Muscle layer of colon (tissue), 2 donors: ENCODE results near the gene HPCAL1.

ENCODE experiments used
- H3K27ac ChIP-seq: one replicate; pipeline ENCODE4 v1.7.0; 2013; ENCODE audit warnings: low read depth, mild to moderate bottlenecking, low read length, moderate library complexity
- H3K27me3 ChIP-seq, 2 donors: one replicate each; pipeline ENCODE4 v1.7.0; 2013; ENCODE audit warnings: low read length in 2 of 2, mild to moderate bottlenecking in 2 of 2; ENCODE audit not compliant: insufficient read depth in 2 of 2, control insufficient read depth in 1 of 2
- H3K36me3 ChIP-seq: one replicate; pipeline ENCODE4 v1.7.0; 2013; ENCODE audit warnings: mild to moderate bottlenecking, low read length; ENCODE audit not compliant: insufficient read depth
- H3K4me1 ChIP-seq: one replicate; pipeline ENCODE4 v1.7.0; 2013; ENCODE audit warnings: mild to moderate bottlenecking, low read length; ENCODE audit not compliant: insufficient read depth
- H3K4me3 ChIP-seq, 2 donors: one replicate each; pipeline ENCODE4 v1.7.0; 2013; ENCODE audit warnings: low read length in 2 of 2, low read depth in 1 of 2, mild to moderate bottlenecking in 1 of 2, moderate library complexity in 1 of 2
- H3K9ac ChIP-seq: one replicate; pipeline ENCODE4 v1.7.0; 2013; ENCODE audit warnings: low read length
- H3K9me3 ChIP-seq: one replicate; pipeline ENCODE4 v1.7.0; 2013; ENCODE audit warnings: mild to moderate bottlenecking, low read length
- donor health status: abdominal sarcoma.
- donor health status: Adenocarcinoma of cecum.

Gene HPCAL1

GRCh38 chr2:10446631-10447030 is 143.9 kb downstream of the HPCAL1 start:
- Histone ChIP-seq H3K4me1 (peaks cover 20% of the 10 kb centered on the region), H3K27ac (no peak overlapping the region), H3K4me3 (no peak overlapping the region)

GRCh38 chr2:10447300-10447894 is 144.7 kb downstream of the HPCAL1 start:
- Histone ChIP-seq H3K27me3 (no peaks in the 10 kb centered on the region), H3K36me3 (peaks cover 21% of the 10 kb centered on the region), H3K27ac (peak overlapping the region; percentile 80), H3K4me3 (peak overlapping the region; percentile 66 to 84), H3K9me3 (no peaks in the 10 kb centered on the region), H3K4me1 (peaks cover 20% of the 10 kb centered on the region), H3K9ac (peak overlapping the region; percentile 63)

More at GRCh38 chr2:10446631-10447030, 143.9 kb downstream of the HPCAL1 start:
- Histone ChIP-seq H3K9me3 (no peaks in the 10 kb centered on the region), H3K9ac (no peak overlapping the region), H3K36me3 (peaks cover 29% of the 10 kb centered on the region), H3K27me3 (no peaks in the 10 kb centered on the region)

- H3K4me3 ChIP-seq, result peak within 1 kb of the TSS; percentile 66 to 84
- H3K9me3 ChIP-seq, result no peaks in the 10 kb centered on the region
- peaks cover 20% of the 10 kb centered on the region for H3K4me1 ChIP-seq
- H3K9ac ChIP-seq, result peak within 1 kb of the TSS; percentile 63
- H3K27me3 ChIP-seq, result no peaks in the 10 kb centered on the region
- peak within 1 kb of the TSS; percentile 89 for H3K27ac ChIP-seq
- peaks cover 15% of the 10 kb centered on the region for H3K36me3 ChIP-seq
Observed at GRCh38 chr2:10447895-10448575, 145.3 kb downstream of the HPCAL1 start, which contains the start of gene ODC1. Gene ODC1 (minus strand): TSS chr2:10448327. CDS start chr2:10445032, 3,295 bp downstream.

GRCh38 chr2:10448576-10449485 is 146.1 kb downstream of the HPCAL1 start:
- H3K9me3 ChIP-seq, result no peaks in the 10 kb centered on the region
- peak overlapping the region; percentile 89 for H3K27ac ChIP-seq
- H3K4me3 ChIP-seq, result peak overlapping the region; percentile 45 to 72
- peaks cover 20% of the 10 kb centered on the region for H3K4me1 ChIP-seq
- peaks cover 7% of the 10 kb centered on the region for H3K36me3 ChIP-seq
- H3K9ac ChIP-seq, result peak overlapping the region; percentile 42
- no peaks in the 10 kb centered on the region for H3K27me3 ChIP-seq

GRCh38 chr2:10449486-10449831 is 146.8 kb downstream of the HPCAL1 start:
- H3K4me1 ChIP-seq, result peaks cover 24% of the 10 kb centered on the region

GRCh38 chr2:10449838-10450691 is 147.4 kb downstream of the HPCAL1 start:
- Histone ChIP-seq H3K4me1 (peaks cover 30% of the 10 kb centered on the region), H3K36me3 (no peaks in the 10 kb centered on the region), H3K4me3 (no peak overlapping the region), H3K27me3 (no peaks in the 10 kb centered on the region), H3K9me3 (no peaks in the 10 kb centered on the region), H3K27ac (no peak overlapping the region), H3K9ac (no peak overlapping the region)

More at GRCh38 chr2:10449486-10449831, 146.8 kb downstream of the HPCAL1 start:
- Histone ChIP-seq H3K27ac (peak overlapping the region; percentile 89), H3K9ac (peak overlapping the region; percentile 42), H3K27me3 (no peaks in the 10 kb centered on the region), H3K9me3 (no peaks in the 10 kb centered on the region), H3K36me3 (peaks cover 1% of the 10 kb centered on the region), H3K4me3 (peak overlapping the region; percentile 45 to 72)

GRCh38 chr2:10451819-10452218 is 149.1 kb downstream of the HPCAL1 start:
- Histone ChIP-seq H3K9ac (no peak overlapping the region), H3K9me3 (no peaks in the 10 kb centered on the region), H3K4me3 (no peak overlapping the region), H3K27me3 (no peaks in the 10 kb centered on the region), H3K27ac (no peak overlapping the region), H3K36me3 (no peaks in the 10 kb centered on the region), H3K4me1 (peaks cover 25% of the 10 kb centered on the region)

- Histone ChIP-seq H3K27me3 (no peaks in the 10 kb centered on the region), H3K4me3 (no peak overlapping the region), H3K9me3 (no peaks in the 10 kb centered on the region), H3K4me1 (peaks cover 20% of the 10 kb centered on the region), H3K9ac (no peak overlapping the region), H3K27ac (no peak overlapping the region), H3K36me3 (no peaks in the 10 kb centered on the region)
Observed at GRCh38 chr2:10452312-10452711, 149.6 kb downstream of the HPCAL1 start.

GRCh38 chr2:10452956-10453904 is 150.5 kb downstream of the HPCAL1 start:
- Histone ChIP-seq H3K9me3 (no peaks in the 10 kb centered on the region), H3K36me3 (no peaks in the 10 kb centered on the region), H3K4me1 (peaks cover 26% of the 10 kb centered on the region), H3K27me3 (no peaks in the 10 kb centered on the region), H3K27ac (no peak overlapping the region), H3K9ac (no peak overlapping the region), H3K4me3 (no peak overlapping the region)

- no peaks in the 10 kb centered on the region for H3K27me3 ChIP-seq
- H3K4me3 ChIP-seq, result no peak overlapping the region
- peaks cover 28% of the 10 kb centered on the region for H3K4me1 ChIP-seq
- H3K27ac ChIP-seq, result no peak overlapping the region
- H3K36me3 ChIP-seq, result no peaks in the 10 kb centered on the region
- H3K9ac ChIP-seq, result no peak overlapping the region
- no peaks in the 10 kb centered on the region for H3K9me3 ChIP-seq
Observed at GRCh38 chr2:10453905-10454298, 151.2 kb downstream of the HPCAL1 start.
